Breast epithelium (tissue), 4 donors: ENCODE measurements around the gene LAMB4. TPM values are rescaled to one million over a fixed set of nuclear protein-coding genes. Genes with fewer than 3 reads are reported as not detected.
"Not testable (repeated sequence)": the region's sequence is repeated elsewhere in the genome, so short reads cannot be mapped to it uniquely, and the experiment has no call there.

ENCODE experiments used
- DNase-seq, 2 donors: peaks; one replicate each; pipeline ENCODE4 v3.0.0-alpha.2; 2019; ENCODE audit warnings: low spot score in 2 of 2
- H3K27ac ChIP-seq, 2 donors: fragments of 200-600 bp; sonication (generic) in 1 of 2; one replicate each; pipeline ENCODE4 v1.5.1; 2016 to 2019; ENCODE audit warnings: mild to moderate bottlenecking in 1 of 2
- H3K27me3 ChIP-seq, 2 donors: fragments of 200-600 bp; sonication (generic) in 1 of 2; one replicate each; pipeline versions ENCODE4 v1.5.1 to v1.6.0; 2017 to 2019; ENCODE audit warnings: control low read depth in 1 of 2, mild to moderate bottlenecking in 1 of 2
- H3K36me3 ChIP-seq: fragments of 200-600 bp; one replicate; pipeline ENCODE4 v1.5.1; 2019
- H3K4me1 ChIP-seq, 2 donors: fragments of 200-600 bp; sonication (generic); one replicate each; pipeline ENCODE4 v1.5.1; 2016 to 2019; ENCODE audit warnings: control low read depth in 1 of 2
- H3K4me3 ChIP-seq, 3 donors: fragments of 200-600 bp; sonication (generic); 1 replicate in 2 of 3; 2 replicates in 1 of 3; pipeline ENCODE4 v1.5.1; 2016 to 2019; ENCODE audit warnings: mild to moderate bottlenecking in 3 of 3, moderate library complexity in 2 of 3
- H3K9me3 ChIP-seq, 2 donors: fragments of 200-600 bp; sonication (generic) in 1 of 2; one replicate each; pipeline ENCODE4 v1.5.1; 2016 to 2019; ENCODE audit warnings: control low read depth in 1 of 2
- POLR2A ChIP-seq: fragments of 450-650 bp; IDR thresholded peaks from one replicate; pipeline ENCODE4 v1.6.1; 2016; ENCODE audit warnings: antibody characterized with exemption, mild to moderate bottlenecking, moderate library complexity
- POLR2AphosphoS5 ChIP-seq, 3 donors: sonication (generic); formaldehyde crosslinking; IDR thresholded peaks; one replicate each; pipeline ENCODE4 v1.6.1; 2017; ENCODE audit warnings: antibody characterized with exemption in 3 of 3
- intact Hi-C: fragments of 100-400 bp; cut with DNase I; formaldehyde crosslinking; loops from one replicate; pipeline ENCODE4 v1.15.1; 2023; ENCODE audit warnings: low total_unique reads
- total RNA-seq, 3 donors: library from RNA; depleted of rRNA; stranded (reverse); fragments of >200 nt; gene quantifications; one replicate each; pipeline ENCODE4 v1.1.0, GENCODE V29; 2016
- TF ChIP-seq, protein P1 (sequence below), 3 donors: fragments of 450-650 bp; IDR thresholded peaks; one replicate each; pipeline ENCODE4 v1.5.1; 2016 to 2017; ENCODE audit warnings: antibody characterized with exemption in 3 of 3, mild to moderate bottlenecking in 3 of 3, moderate library complexity in 3 of 3

LAMB4 gene
- total RNA-seq, 3 donors from 2014 or later, result 0.29 to 0.98 (median 0.48) TPM

DNA sequence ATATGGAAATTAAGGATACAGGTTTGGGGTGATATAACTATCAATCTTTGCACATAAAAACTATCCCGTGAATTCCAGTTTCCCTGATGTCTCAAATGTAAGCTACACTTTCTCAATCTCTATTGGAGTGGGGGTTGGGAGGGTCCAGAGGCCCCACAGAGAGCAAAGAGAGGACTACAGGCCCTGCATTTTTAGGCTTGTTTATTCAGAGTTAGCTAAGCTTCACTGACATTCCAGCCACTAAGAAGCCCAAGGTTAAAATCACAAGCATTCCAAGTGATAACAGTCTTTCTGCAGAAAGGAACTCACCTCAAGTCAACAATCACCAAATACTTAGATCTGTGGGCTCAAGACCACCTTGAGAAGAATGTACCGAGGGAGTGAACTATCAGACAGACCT is 95.6 kb downstream of the LAMB4 start:
- no peaks in the 10 kb centered on the region for H3K36me3 ChIP-seq
- no peak overlapping the region for H3K4me3 ChIP-seq
- no peaks in the 10 kb centered on the region for H3K4me1 ChIP-seq
- intact Hi-C loops, result no loop called here
- H3K27ac ChIP-seq, result no peak overlapping the region
- H3K9me3 ChIP-seq, result no peaks in the 10 kb centered on the region
- H3K27me3 ChIP-seq, result no peaks in the 10 kb centered on the region
- TF ChIP-seq POLR2A (no peak), POLR2AphosphoS5 (IDR thresholded peaks at IDR 0.05) (no peak)
- TF ChIP-seq, protein P1, sequence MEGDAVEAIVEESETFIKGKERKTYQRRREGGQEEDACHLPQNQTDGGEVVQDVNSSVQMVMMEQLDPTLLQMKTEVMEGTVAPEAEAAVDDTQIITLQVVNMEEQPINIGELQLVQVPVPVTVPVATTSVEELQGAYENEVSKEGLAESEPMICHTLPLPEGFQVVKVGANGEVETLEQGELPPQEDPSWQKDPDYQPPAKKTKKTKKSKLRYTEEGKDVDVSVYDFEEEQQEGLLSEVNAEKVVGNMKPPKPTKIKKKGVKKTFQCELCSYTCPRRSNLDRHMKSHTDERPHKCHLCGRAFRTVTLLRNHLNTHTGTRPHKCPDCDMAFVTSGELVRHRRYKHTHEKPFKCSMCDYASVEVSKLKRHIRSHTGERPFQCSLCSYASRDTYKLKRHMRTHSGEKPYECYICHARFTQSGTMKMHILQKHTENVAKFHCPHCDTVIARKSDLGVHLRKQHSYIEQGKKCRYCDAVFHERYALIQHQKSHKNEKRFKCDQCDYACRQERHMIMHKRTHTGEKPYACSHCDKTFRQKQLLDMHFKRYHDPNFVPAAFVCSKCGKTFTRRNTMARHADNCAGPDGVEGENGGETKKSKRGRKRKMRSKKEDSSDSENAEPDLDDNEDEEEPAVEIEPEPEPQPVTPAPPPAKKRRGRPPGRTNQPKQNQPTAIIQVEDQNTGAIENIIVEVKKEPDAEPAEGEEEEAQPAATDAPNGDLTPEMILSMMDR (IDR thresholded peaks at IDR 0.05), result no peak
- no peak for DNase-seq

DNA sequence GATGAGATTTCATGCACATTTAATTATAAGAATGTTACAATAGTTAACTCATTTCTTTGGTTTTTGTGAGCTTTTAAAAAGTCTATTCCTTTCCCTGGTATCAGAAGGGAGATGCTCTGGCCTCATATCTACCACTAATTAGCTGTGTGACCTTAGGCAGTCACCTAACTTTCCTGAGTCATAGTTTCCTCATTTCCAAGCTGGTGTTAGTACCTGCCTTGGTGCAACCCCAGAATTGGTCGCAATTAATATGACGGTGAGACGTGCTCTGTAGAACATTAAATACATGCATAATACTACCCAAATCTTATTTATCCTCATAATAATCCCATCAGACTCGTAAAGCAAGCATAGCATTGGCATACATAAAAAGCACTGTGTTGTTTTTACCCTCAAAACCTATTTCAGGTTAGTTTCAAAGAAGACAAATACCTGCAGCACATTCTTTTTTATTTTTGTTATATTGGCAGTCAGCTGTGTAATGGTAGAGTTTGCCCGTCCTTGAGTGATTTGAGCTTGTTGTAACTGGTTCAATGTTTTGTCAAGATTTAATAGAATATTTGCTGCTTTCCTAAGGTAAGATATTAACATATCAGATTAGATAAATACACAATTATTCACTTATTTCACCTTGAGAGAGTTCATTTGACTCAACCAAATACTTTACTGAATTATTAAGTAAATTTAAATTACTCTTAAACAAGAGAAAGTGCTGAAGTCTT is 96.2 kb downstream of the LAMB4 start:
- no peaks in the 10 kb centered on the region for H3K4me1 ChIP-seq
- H3K27ac ChIP-seq, result no peak overlapping the region
- TF ChIP-seq, protein P1 (IDR thresholded peaks at IDR 0.05), result no peak
- TF ChIP-seq POLR2AphosphoS5 (IDR thresholded peaks at IDR 0.05) (no peak), POLR2A (no peak)
- H3K36me3 ChIP-seq, result no peaks in the 10 kb centered on the region
- no peak overlapping the region for H3K4me3 ChIP-seq
- intact Hi-C loops, result no loop called here
- no peaks in the 10 kb centered on the region for H3K27me3 ChIP-seq
- H3K9me3 ChIP-seq, result no peaks in the 10 kb centered on the region
- no peak for DNase-seq

DNA sequence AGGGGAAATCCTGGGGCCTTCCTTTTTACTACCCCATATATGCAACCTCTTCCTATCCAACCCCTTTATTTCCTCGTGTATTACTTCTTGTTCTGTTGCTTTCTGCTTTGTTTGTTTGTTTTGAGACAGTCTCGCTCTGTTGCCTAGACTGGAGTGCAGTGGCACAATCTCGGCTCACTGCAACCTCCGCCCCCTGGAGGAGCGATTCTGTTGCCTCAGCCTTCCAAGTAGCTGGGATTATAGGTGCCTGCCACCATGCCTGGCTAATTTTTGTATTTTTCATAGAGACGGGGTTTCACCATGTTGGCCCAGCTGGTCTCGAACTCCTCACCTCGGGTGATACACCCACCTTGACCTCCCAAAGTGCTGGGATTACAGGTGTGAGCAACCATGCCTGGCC is 96.9 kb downstream of the LAMB4 start:
- H3K4me3 ChIP-seq, H3K9me3 ChIP-seq, intact Hi-C loops, DNase-seq, H3K27me3 ChIP-seq, H3K4me1 ChIP-seq, H3K27ac ChIP-seq, H3K36me3 ChIP-seq: not testable (repeated sequence)

DNA sequence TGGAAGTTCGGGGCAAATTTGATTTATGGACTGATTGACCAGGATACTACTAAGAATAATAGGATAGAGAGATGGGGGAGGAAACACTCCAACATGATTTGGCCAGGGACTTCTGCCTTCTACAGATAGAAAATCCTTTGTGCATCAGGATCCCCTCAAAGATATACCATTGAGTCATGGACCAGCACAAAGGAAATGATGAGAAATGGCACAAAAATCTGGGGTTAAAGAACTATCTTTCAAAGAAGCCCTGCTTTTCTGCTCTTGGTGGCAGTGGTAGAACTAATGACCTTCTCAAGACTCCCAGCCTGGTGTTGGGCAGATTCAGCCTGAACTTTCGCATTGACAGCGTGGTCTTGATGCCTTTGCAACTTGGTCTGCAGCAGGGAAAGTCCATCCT is 99.6 kb downstream of the LAMB4 start:
- Histone ChIP-seq H3K36me3 (no peaks in the 10 kb centered on the region), H3K9me3 (no peaks in the 10 kb centered on the region), H3K27me3 (no peaks in the 10 kb centered on the region), H3K4me1 (no peaks in the 10 kb centered on the region), H3K27ac (no peak overlapping the region), H3K4me3 (no peak overlapping the region)
- DNase-seq, result no peak
- TF ChIP-seq, protein P1 (IDR thresholded peaks at IDR 0.05), result no peak
- TF ChIP-seq POLR2AphosphoS5 (IDR thresholded peaks at IDR 0.05) (no peak), POLR2A (no peak)
- intact Hi-C loops, result no loop called here

DNA sequence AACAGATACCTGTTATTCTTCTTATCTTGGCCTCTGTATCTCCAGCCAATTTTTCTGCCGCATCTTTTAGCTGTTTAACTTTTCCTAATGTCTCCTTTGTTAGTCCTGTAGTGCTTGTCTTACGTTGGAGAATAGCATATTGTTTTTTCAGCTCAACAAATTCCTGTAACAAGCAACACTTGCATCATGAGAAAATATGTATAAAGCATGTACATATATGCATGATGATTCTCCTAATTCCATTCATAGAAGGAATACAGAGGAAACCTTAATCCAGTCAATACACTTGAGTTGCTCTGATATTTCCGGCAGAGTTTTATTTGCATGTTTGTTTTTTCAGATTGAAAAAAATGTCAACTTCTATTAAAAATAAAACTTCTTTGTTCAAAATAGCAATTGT is 101.1 kb downstream of the LAMB4 start:
- no peak overlapping the region for H3K27ac ChIP-seq
- intact Hi-C loops, result no loop called here
- H3K4me1 ChIP-seq, result no peaks in the 10 kb centered on the region
- DNase-seq, result no peak
- no peak overlapping the region for H3K4me3 ChIP-seq
- H3K36me3 ChIP-seq, result no peaks in the 10 kb centered on the region
- H3K27me3 ChIP-seq, result no peaks in the 10 kb centered on the region
- no peaks in the 10 kb centered on the region for H3K9me3 ChIP-seq
- TF ChIP-seq POLR2AphosphoS5 (IDR thresholded peaks at IDR 0.05), result no peak
- TF ChIP-seq POLR2A, result no peak
- TF ChIP-seq, protein P1 (IDR thresholded peaks at IDR 0.05), result no peak
